Frontal cortex (tissue), 4 donors: ENCODE results near the gene WFDC10B. TPM values are rescaled to one million over a fixed set of nuclear protein-coding genes. Genes with fewer than 3 reads are reported as not detected.
"Not testable (repeated sequence)": the region's sequence is repeated elsewhere in the genome, so short reads cannot be mapped to it uniquely, and the experiment has no call there.

Source experiments
- DNase-seq, 2 donors: peaks; one replicate each; pipeline ENCODE4 v3.0.0; 2012; ENCODE audit warnings: low spot score in 2 of 2
- FAIRE-seq: peaks from 2 replicates; lab custom pipeline; 2012; peaks lifted over from hg19 to GRCh38; lab: Jason Lieb, UNC
- small RNA-seq: library from RNA; depleted of rRNA; stranded (forward); fragments of <200 nt; gene quantifications from one replicate; pipeline ENCODE3, GENCODE V24; 2014
- total RNA-seq: library from RNA; depleted of rRNA; stranded (reverse); fragments of >200 nt; gene quantifications from one replicate; pipeline ENCODE4 v1.2.3, GENCODE V29; 2014
- donor health status: control.
- donor health status: control.
- donor health status: control.

Gene WFDC10B
- total RNA-seq, 1 donor from 2014 or later, result not detected

DNA sequence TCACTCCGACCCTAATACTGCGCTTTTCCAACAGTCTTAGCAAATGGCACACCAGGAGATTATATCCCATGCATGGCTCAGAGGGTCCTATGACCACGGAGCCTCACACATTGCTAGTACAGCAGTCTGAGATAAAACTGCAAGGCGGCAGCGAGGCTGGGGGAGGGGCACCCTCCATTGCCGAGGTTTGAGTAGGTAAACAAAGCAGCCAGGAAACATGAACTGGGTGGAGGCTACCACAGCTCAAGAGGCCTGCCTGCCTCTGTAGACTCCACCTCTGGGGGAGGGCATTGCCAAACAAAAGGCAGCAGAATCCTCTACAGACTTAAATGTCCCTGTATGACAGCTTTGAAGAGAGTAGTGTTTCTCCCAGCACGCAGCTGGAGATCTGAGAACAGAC, 53.1 kb downstream of the WFDC10B start:
- FAIRE-seq, DNase-seq: not testable (repeated sequence)

DNA sequence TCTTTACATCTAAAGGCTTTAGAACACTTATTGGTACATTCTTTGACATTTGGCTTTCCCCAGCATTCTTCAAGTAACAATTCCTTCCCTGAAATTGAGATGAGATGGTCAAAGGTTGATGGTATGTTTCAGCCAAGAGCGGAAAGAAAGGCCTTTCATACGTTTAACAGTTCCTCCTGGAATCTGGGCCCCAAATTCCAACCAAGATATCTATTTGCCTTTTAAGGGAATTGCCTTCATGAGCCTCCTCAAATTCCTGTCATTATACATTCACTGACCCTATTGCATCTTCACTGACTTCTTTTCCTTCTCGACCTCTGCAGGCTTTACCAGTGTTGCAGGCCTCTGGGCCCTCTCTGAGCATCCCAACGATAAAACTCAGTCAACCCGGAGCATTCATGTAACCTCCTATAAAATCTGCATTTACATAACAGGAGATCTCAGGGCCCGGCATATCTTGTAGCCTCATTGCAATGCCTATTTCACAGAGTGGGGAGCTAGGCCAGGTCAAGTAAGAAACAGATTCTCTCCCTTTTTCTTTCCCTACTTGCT, 55.4 kb downstream of the WFDC10B start:
- DNase-seq, result no peak
- FAIRE-seq, result no peak

DNA sequence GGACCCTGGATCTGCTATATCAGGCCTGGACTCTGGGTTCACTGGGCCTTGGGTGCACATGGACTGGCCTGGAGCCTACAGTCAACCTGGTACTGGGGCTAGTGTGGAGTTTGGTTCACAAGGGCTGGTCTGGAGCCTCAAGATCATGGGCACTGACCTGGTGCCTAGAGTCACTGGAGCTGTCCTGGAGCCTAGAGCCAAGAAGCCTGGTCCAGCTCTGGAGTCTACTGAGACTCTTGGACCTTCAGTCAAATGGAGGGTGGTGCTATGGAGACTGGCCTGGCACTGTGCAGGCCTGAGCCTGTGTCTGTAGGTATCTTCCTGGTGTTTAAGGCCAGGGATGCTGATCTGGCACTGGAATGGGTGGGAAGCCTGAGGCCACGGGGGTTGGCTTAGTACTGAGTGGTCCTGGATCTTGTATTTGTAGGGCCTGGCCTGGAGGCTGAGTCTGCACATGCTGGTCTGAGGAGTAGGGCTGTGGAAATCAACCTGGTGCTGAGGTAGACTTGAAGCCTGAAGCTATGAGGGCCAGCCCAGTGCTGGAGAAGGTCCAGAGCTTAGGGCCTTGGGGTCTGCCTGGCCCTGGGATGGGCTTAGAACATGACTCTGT, 57.3 kb downstream of the WFDC10B start:
- FAIRE-seq, result no peak
- DNase-seq, result no peak

DNA sequence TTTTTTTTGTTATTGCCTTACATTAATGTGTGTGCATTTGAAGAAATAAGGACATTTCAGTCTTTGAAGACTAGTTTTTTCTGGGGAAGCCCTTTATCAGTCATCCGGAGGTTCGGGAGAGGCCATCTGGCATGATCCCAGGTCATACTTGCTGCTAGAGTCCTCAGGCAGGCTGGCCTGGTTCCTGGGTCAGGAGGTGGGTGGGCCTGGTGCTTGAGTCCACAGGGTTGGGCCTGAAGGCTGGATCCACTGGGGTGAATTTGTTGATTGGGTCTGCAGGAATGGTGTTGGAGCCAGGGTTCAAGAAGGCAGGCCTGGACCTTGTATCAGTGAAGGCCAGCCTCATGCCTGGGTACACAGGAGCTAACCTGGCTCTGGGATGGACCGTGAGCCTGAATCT, 57.9 kb downstream of the WFDC10B start:
- FAIRE-seq (no peak), DNase-seq (no peak)

GRCh38 chr20:45645869-45646268, 59.0 kb downstream of the WFDC10B start:
- not testable (repeated sequence) for FAIRE-seq, DNase-seq

GRCh38 chr20:45641076-45641475, 63.7 kb downstream of the WFDC10B start:
- FAIRE-seq, DNase-seq: not testable (repeated sequence)

GRCh38 chr20:45639687-45640086, 65.1 kb downstream of the WFDC10B start:
- DNase-seq (no peak), FAIRE-seq (no peak)

DNA sequence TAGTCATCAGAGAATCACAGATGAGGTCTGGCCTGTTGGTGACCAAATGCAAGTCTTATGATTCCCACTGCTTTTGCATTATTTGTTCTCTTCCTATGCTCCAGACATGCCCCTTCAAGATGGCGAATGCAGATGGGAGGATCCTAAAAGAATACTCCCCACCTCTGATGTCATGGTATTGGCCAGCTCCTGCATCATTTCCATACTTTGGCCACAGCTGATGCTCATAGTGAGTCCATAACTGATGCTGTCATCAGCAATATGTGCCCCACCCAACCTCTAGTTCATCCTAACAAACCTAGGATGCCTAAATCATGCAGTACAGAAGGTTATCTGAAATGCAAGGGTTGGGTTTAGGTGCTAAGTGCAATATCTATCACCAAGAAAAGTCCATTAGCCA, 68.3 kb downstream of the WFDC10B start:
- DNase-seq (no peak), FAIRE-seq (no peak)

Small RNA genes within 50 kb of the gene (small RNA-seq; reads per million reads assigned to genes)
- not detected for gene MIR3617
- not detected for gene SPINT5P

Other genes with a start within 250 kb of the WFDC10B start
- gene WFDC2, start 235.3 kb downstream of the WFDC10B start, total RNA-seq, result 3.3 TPM
- not detected for gene SPINT3, start 189.4 kb downstream of the WFDC10B start, total RNA-seq
- gene WFDC6, start 165.5 kb downstream of the WFDC10B start, total RNA-seq, result not detected
- not detected for gene EPPIN, start 157.6 kb downstream of the WFDC10B start, total RNA-seq
- gene WFDC8, start 125.7 kb downstream of the WFDC10B start, total RNA-seq, result not detected
- gene WFDC10A, start 75.3 kb downstream of the WFDC10B start, total RNA-seq, result not detected
- gene WFDC9, start 73.7 kb downstream of the WFDC10B start, total RNA-seq, result not detected
- not detected for gene WFDC11, start 34.8 kb downstream of the WFDC10B start, total RNA-seq
- not detected for gene WFDC13, start 3.0 kb downstream of the WFDC10B start, total RNA-seq
- gene SPINT4, start 17.3 kb upstream of the WFDC10B start, total RNA-seq, result not detected
- gene WFDC3, start 86.9 kb upstream of the WFDC10B start, total RNA-seq, result not detected
- 13.0 TPM for gene DNTTIP1, start 86.9 kb upstream of the WFDC10B start, total RNA-seq
- 3.7 TPM for gene UBE2C, start 107.6 kb upstream of the WFDC10B start, total RNA-seq
- gene TNNC2, start 122.3 kb upstream of the WFDC10B start, total RNA-seq, result not detected
- gene SNX21, start 128.8 kb upstream of the WFDC10B start, total RNA-seq, result 15.5 TPM
- gene ACOT8, start 152.4 kb upstream of the WFDC10B start, total RNA-seq, result 32.6 TPM
- 13.9 TPM for gene ZSWIM3, start 152.6 kb upstream of the WFDC10B start, total RNA-seq
- 5.3 TPM for gene ZSWIM1, start 176.2 kb upstream of the WFDC10B start, total RNA-seq
- gene SPATA25, start 182.6 kb upstream of the WFDC10B start, total RNA-seq, result 2.0 TPM
- 3.3 TPM for gene NEURL2, start 186.2 kb upstream of the WFDC10B start, total RNA-seq
- gene CTSA, start 186.3 kb upstream of the WFDC10B start, total RNA-seq, result 14.7 TPM
- 19.2 TPM for gene PLTP, start 207.1 kb upstream of the WFDC10B start, total RNA-seq
- 9.0 TPM for gene PCIF1, start 229.7 kb upstream of the WFDC10B start, total RNA-seq